ENCODE data around the gene CLDN1.

CLDN1 gene

GRCh38 chr3:190303884-190304283 is 18.4 kb downstream of the CLDN1 start:
- DNase-seq (ENCODE audit: extremely low read depth, low read depth): no peak
- TF ChIP-seq CTCF (IDR thresholded peaks at IDR 0.05; ENCODE audit: low read depth, low read length, missing control alignments): no peak
- H3K4me3 ChIP-seq (replicated peaks; ENCODE audit: low read depth, low read length): no peak overlapping the region

GRCh38 chr3:190302212-190302867 is 19.9 kb downstream of the CLDN1 start:
- no peak for TF ChIP-seq CTCF (IDR thresholded peaks at IDR 0.05; ENCODE audit: low read depth, low read length, missing control alignments)
- DNase-seq (ENCODE audit: extremely low read depth, low read depth): no peak
- no peak overlapping the region for H3K4me3 ChIP-seq (replicated peaks; ENCODE audit: low read depth, low read length)

- no peak for TF ChIP-seq CTCF (IDR thresholded peaks at IDR 0.05; ENCODE audit: low read depth, low read length, missing control alignments)
- no peak for DNase-seq (ENCODE audit: extremely low read depth, low read depth)
- H3K4me3 ChIP-seq (replicated peaks; ENCODE audit: low read depth, low read length): no peak overlapping the region
Observed at GRCh38 chr3:190301591-190301990, 20.7 kb downstream of the CLDN1 start.

- no peak for DNase-seq (ENCODE audit: extremely low read depth, low read depth)
- no peak overlapping the region for H3K4me3 ChIP-seq (replicated peaks; ENCODE audit: low read depth, low read length)
- no peak for TF ChIP-seq CTCF (IDR thresholded peaks at IDR 0.05; ENCODE audit: low read depth, low read length, missing control alignments)
Observed at GRCh38 chr3:190299969-190300368, 22.3 kb downstream of the CLDN1 start.

- TF ChIP-seq CTCF (IDR thresholded peaks at IDR 0.05; ENCODE audit: low read depth, low read length, missing control alignments): no peak
- DNase-seq (ENCODE audit: extremely low read depth, low read depth): no peak
- H3K4me3 ChIP-seq (replicated peaks; ENCODE audit: low read depth, low read length): no peak overlapping the region
Observed at GRCh38 chr3:190294030-190294429, 28.2 kb downstream of the CLDN1 start.

GRCh38 chr3:190293621-190294020 is 28.6 kb downstream of the CLDN1 start:
- no peak for DNase-seq (ENCODE audit: extremely low read depth, low read depth)
- no peak overlapping the region for H3K4me3 ChIP-seq (replicated peaks; ENCODE audit: low read depth, low read length)
- no peak for TF ChIP-seq CTCF (IDR thresholded peaks at IDR 0.05; ENCODE audit: low read depth, low read length, missing control alignments)
